Pancreas (tissue), 10 donors: ENCODE data around the gene ADAMTSL4. TPM values are rescaled to one million over a fixed set of nuclear protein-coding genes. Genes with fewer than 3 reads are reported as not detected.
A peak's percentile ranks its signal among the peaks of the same experiment; 100 is the strongest.
"Not testable (repeated sequence)": the region's sequence is repeated elsewhere in the genome, so short reads cannot be mapped to it uniquely, and the experiment has no call there.

Experiments
- ATAC-seq, 4 donors: fragments of 200-7000 bp; cut with Tn5 transposase; one replicate each; pipeline versions ENCODE4 v1.8.0 to v1.9.1; 2020; ENCODE audit warnings: mild to moderate bottlenecking in 4 of 4, moderate library complexity in 4 of 4
- DNase-seq, 6 donors: peaks; one replicate each; pipeline ENCODE4 v3.0.0-alpha.2; 2020
- FAIRE-seq: peaks from 2 replicates; lab custom pipeline; 2012; peaks lifted over from hg19 to GRCh38; lab: Jason Lieb, UNC
- H3K27ac ChIP-seq, 4 donors: fragments of 200-600 bp; sonication (generic); 1 replicate in 3 of 4; 2 replicates in 1 of 4; pipeline versions ENCODE4 v1.5.0 to v1.8.0; 2020
- H3K27me3 ChIP-seq, 4 donors: fragments of 200-600 bp; one replicate each; pipeline ENCODE4 v1.8.0; 2021
- H3K36me3 ChIP-seq, 3 donors: fragments of 200-600 bp; sonication (generic) in 1 of 3; one replicate each; pipeline versions ENCODE4 v1.5.0 to v1.8.0; 2020 to 2021
- H3K4me1 ChIP-seq, 3 donors: fragments of 200-600 bp; one replicate each; pipeline ENCODE4 v1.8.0; 2021
- H3K4me3 ChIP-seq, 4 donors: fragments of 200-600 bp; sonication (generic) in 2 of 4; one replicate each; pipeline versions ENCODE4 v1.5.0 to v1.8.0; 2020 to 2021
- H3K9me3 ChIP-seq, 4 donors: fragments of 200-600 bp; one replicate each; pipeline ENCODE4 v1.8.0; 2021
- WGBS, 2 donors: extraction: QIAGEN DNeasy Blood & Tissue Kit; methylation state at CpG; one replicate each; pipeline ENCODE4 v1.1.7; 2013; 5-methylcytosine and 5-hydroxymethylcytosine counted together
- intact Hi-C, 3 donors: fragments of 100-400 bp; cut with DNase I; formaldehyde crosslinking; loops; one replicate each; pipeline versions ENCODE4 v1.11.1 to v1.14.2; 2022
- polyA plus RNA-seq, 2 donors: library from polyadenylated mRNA; stranded (reverse); fragments of 200-250 nt; gene quantifications; one replicate each; pipeline ENCODE4 v1.2.3, GENCODE V29; 2013
- total RNA-seq, 6 donors: library from RNA; stranded (reverse); fragmentation: NEBNext Ultra II Directional in 4 of 6; extraction: Animal tissue kit (Norgen Biotek cat#: 25700) in 4 of 6; gene quantifications; one replicate each; pipeline versions ENCODE4 v1.2.1 to v1.2.4, GENCODE V29; 2021 to 2023
- TF ChIP-seq, protein P1 (sequence below), 4 donors: fragments of 200-600 bp; sonication (generic) in 3 of 4; IDR thresholded peaks; one replicate each; pipeline versions ENCODE4 v1.5.0 to v1.8.0; 2021; ENCODE audit warnings: antibody characterized with exemption in 4 of 4
- donor health status: healthy with polysubstance abuse.
- donor health status: DM: no; HTN: no; CAD: no; lungs with moderate emphysema.
- donor health status: DM: no; HTN: no; CAD: no.
- donor health status: control.
- donor health status: control.
- donor health status: Bipolar disorder and iron deficiency.
- donor health status: DM: yes; HTN: yes; CAD: no.
- donor health status: DM: no; HTN: no; CAD: no.
- donor health status: DM: no; HTN: no; CAD: no.
- donor health status: DM: yes; HTN: yes; CAD: no.

Gene ADAMTSL4
- total and polyA plus RNA-seq, 8 donors, result 1.3 to 8.0 (median 3.4) TPM

DNA sequence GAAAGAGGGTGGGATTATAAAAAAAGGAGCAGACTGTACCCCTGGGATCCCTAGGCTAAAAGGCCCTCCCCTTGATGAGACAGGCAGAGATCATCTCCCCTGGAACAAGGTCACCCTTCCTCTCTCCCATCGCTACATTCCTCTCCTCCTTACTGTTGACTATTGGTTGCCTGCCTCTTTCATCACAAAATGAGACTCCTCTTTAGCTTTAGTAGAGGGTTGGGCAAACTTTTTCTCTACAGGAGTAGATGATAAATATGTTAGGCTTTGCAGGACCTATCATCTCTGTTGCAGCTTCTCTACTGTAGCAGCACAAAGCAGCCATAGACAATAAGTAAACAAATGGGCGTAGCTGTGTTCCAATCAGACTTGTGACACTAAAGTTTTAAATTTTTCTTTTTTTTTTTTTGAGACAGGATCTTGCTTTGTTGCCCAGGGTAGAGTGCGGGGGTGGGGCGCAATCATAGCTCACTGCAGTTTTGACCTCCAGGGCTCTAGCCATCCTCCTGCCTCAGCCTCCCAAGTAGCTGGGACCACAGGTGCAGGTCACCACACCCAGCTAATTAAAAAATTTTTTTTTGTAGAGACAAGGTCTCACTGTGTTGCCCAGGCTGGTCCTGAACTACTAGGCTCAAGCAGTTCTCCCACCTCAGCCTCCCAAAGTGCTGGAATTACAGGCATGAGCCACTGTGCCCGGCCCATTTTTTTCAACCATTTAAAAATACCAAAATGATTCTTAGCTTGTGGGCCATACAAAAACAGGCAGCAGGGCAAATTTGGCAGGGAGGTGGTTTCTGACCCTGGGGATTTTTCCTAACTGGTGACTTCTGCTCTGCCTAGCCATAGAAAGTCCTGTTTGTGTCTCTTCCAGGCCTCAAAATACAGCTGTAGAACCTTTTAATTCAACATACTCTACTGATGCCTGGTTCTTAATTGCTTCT, 15.1 kb downstream of the ADAMTSL4 start:
- Histone ChIP-seq H3K27ac (peak overlapping the region; percentile 96 to 100 (median 99)), H3K9me3 (no peaks in the 10 kb centered on the region), H3K4me3 (peak overlapping the region in 1 of 4 donors; percentile 17), H3K36me3 (no peaks in the 10 kb centered on the region), H3K27me3 (no peaks in the 10 kb centered on the region), H3K4me1 (peaks cover 68 to 81% (median 73%) of the 10 kb centered on the region in 3 donors)
- 67 to 71% methylated on average over 5 of the region's 5 CpGs for WGBS, 2 donors
- FAIRE-seq (no peak), DNase-seq (no peak), ATAC-seq (no peak)
- intact Hi-C loops, result loop anchor here in 1 of 3 donors (5.0 kb wide), 1 partner anchor 58 kb away; no protein-coding TSS in a partner anchor
- TF ChIP-seq, protein P1, sequence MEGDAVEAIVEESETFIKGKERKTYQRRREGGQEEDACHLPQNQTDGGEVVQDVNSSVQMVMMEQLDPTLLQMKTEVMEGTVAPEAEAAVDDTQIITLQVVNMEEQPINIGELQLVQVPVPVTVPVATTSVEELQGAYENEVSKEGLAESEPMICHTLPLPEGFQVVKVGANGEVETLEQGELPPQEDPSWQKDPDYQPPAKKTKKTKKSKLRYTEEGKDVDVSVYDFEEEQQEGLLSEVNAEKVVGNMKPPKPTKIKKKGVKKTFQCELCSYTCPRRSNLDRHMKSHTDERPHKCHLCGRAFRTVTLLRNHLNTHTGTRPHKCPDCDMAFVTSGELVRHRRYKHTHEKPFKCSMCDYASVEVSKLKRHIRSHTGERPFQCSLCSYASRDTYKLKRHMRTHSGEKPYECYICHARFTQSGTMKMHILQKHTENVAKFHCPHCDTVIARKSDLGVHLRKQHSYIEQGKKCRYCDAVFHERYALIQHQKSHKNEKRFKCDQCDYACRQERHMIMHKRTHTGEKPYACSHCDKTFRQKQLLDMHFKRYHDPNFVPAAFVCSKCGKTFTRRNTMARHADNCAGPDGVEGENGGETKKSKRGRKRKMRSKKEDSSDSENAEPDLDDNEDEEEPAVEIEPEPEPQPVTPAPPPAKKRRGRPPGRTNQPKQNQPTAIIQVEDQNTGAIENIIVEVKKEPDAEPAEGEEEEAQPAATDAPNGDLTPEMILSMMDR (IDR thresholded peaks at IDR 0.05), result no peak

- H3K36me3 ChIP-seq, intact Hi-C loops, H3K27me3 ChIP-seq, ATAC-seq, FAIRE-seq, H3K4me3 ChIP-seq, H3K9me3 ChIP-seq, DNase-seq: not testable (repeated sequence)
- 82 to 83% methylated on average over 14 of the region's 14 CpGs for WGBS, 2 donors
- Histone ChIP-seq H3K4me1 (peaks cover 75 to 85% (median 79%) of the 10 kb centered on the region in 3 donors), H3K27ac (peak overlapping the region; percentile 80 to 100 (median 98))
Observed at GRCh38 chr1:150565240-150565991, 16.2 kb downstream of the ADAMTSL4 start.

DNA sequence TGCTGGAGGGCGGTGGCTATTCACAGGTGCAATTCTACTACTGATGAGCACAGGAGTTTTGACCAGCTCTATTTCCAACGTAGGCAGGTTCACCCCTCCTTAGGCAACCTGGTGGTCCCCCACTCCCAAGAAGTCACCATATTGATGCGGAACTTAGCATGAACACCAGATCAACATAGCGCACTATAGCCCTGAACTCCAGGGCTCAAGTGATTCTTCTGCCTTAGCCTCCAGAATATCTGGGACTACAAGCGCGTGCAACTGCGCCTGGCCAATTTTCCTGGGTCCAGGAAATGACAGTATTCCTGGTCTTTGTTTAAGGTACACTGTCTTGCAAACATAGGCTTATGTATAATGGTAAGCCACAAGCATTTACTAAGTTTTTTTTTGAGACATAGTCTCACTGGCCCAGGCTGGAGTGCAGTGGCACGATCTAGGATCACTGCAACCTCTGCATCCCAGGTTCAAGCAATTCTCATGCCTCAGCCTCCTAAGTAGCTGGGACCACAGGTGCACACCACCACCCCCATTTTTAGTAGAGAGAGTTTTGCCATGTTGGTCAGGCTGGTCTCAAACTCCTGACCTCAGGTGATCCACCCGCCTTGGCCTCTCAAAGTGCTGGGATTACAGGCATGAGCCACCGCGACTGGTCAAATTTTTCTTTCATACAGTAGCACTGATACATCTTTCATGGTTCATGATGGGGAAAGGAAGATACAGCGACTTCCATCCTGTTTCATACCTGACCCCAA, 17.6 kb downstream of the ADAMTSL4 start:
- 74 to 77% methylated on average over 12 of the region's 12 CpGs for WGBS, 2 donors
- intact Hi-C loops, result no loop called here
- FAIRE-seq, result no peak
- no peak for DNase-seq
- TF ChIP-seq, protein P1 (IDR thresholded peaks at IDR 0.05), result no peak
- Histone ChIP-seq H3K27ac (peak overlapping the region; percentile 80 to 100 (median 98)), H3K36me3 (no peaks in the 10 kb centered on the region), H3K27me3 (no peaks in the 10 kb centered on the region), H3K9me3 (no peaks in the 10 kb centered on the region), H3K4me1 (peaks cover 79 to 95% (median 86%) of the 10 kb centered on the region in 3 donors), H3K4me3 (peak overlapping the region in 2 of 4 donors; percentile 34 to 41)
- ATAC-seq, result no peak

GRCh38 chr1:150567341-150567716, 18.1 kb downstream of the ADAMTSL4 start:
- peak overlapping the region in 3 of 4 donors; percentile 11 to 41 (median 34) for H3K4me3 ChIP-seq
- DNase-seq, result no peak
- FAIRE-seq, result no peak
- ATAC-seq, result peak in 3 of 4 donors; percentile 0 to 3 (median 1)
- H3K27ac ChIP-seq, result peak overlapping the region; percentile 80 to 100 (median 98)
- H3K36me3 ChIP-seq, result peaks cover 0 to 6% (median 0%) of the 10 kb centered on the region in 3 donors
- WGBS, 2 donors, result 3 to 8% methylated on average over 3 of the region's 3 CpGs
- H3K27me3 ChIP-seq, result no peaks in the 10 kb centered on the region
- TF ChIP-seq, protein P1 (IDR thresholded peaks at IDR 0.05), result no peak
- no peaks in the 10 kb centered on the region for H3K9me3 ChIP-seq
- intact Hi-C loops, result no loop called here
- peaks cover 78 to 100% (median 89%) of the 10 kb centered on the region in 3 donors for H3K4me1 ChIP-seq
